Nephron progenitor cell (in vitro differentiated cells): ENCODE data around the gene GNB1.
"Not testable (repeated sequence)": the region's sequence is repeated elsewhere in the genome, so short reads cannot be mapped to it uniquely, and the experiment has no call there.

Experiments used
- DNase-seq: peaks from one replicate; pipeline ENCODE4 v3.0.0; 2021
- H3K27ac Mint-ChIP-seq: 2 replicates; pipeline ENCODE4 v1.8.0; 2021; ENCODE audit warnings: mild to moderate bottlenecking, moderate library complexity, mixed read lengths
- H3K27me3 Mint-ChIP-seq: 2 replicates; pipeline ENCODE4 v1.8.0; 2021; ENCODE audit warnings: mild to moderate bottlenecking, low read depth, mixed read lengths; ENCODE audit not compliant: poor library complexity
- H3K36me3 Mint-ChIP-seq: 2 replicates; pipeline ENCODE4 v1.8.0; 2021; ENCODE audit warnings: low read depth, mixed read lengths
- H3K4me1 Mint-ChIP-seq: 2 replicates; pipeline ENCODE4 v1.8.0; 2021; ENCODE audit warnings: mixed read lengths
- H3K4me3 Mint-ChIP-seq: 2 replicates; pipeline ENCODE4 v1.8.0; 2021; ENCODE audit warnings: mild to moderate bottlenecking, moderate library complexity, mixed read lengths
- H3K9me3 Mint-ChIP-seq: 2 replicates; pipeline ENCODE4 v1.8.0; 2021; ENCODE audit warnings: mild to moderate bottlenecking, moderate library complexity, mixed read lengths
- CTCF ChIP-seq: fragments of 200-600 bp; sonication (generic); IDR thresholded peaks from 2 replicates; pipeline ENCODE4 v1.5.0; 2021; ENCODE audit warnings: antibody characterized with exemption

Gene GNB1

GRCh38 chr1:1937549-1938275, 46.8 kb upstream of the GNB1 start:
- Mint-ChIP-seq H3K27me3 (peaks cover 5% of the 10 kb centered on the region), H3K27ac (no peak overlapping the region), H3K4me3 (no peak overlapping the region), H3K4me1 (no peaks in the 10 kb centered on the region), H3K36me3 (no peaks in the 10 kb centered on the region), H3K9me3 (peaks cover 14% of the 10 kb centered on the region)
- no peak for DNase-seq
- TF ChIP-seq CTCF: no peak

GRCh38 chr1:1937061-1937460, 46.2 kb upstream of the GNB1 start:
- Mint-ChIP-seq H3K9me3 (peaks cover 14% of the 10 kb centered on the region), H3K4me1 (no peaks in the 10 kb centered on the region), H3K4me3 (no peak overlapping the region), H3K27me3 (peaks cover 4% of the 10 kb centered on the region), H3K27ac (no peak overlapping the region), H3K36me3 (no peaks in the 10 kb centered on the region)
- no peak for TF ChIP-seq CTCF
- DNase-seq: no peak

- not testable (repeated sequence) for DNase-seq, H3K27ac Mint-ChIP-seq, H3K4me1 Mint-ChIP-seq, H3K27me3 Mint-ChIP-seq, H3K4me3 Mint-ChIP-seq, H3K36me3 Mint-ChIP-seq
- H3K9me3 Mint-ChIP-seq: peaks cover 14% of the 10 kb centered on the region
These were observed 44.0 kb upstream of the GNB1 start for GRCh38 chr1:1934848-1935247.

GRCh38 chr1:1929639-1930545, 39.0 kb upstream of the GNB1 start:
- Mint-ChIP-seq H3K36me3 (no peaks in the 10 kb centered on the region), H3K4me3 (no peak overlapping the region), H3K4me1 (peaks cover 1% of the 10 kb centered on the region), H3K27me3 (peaks cover 4% of the 10 kb centered on the region), H3K9me3 (peaks cover 14% of the 10 kb centered on the region), H3K27ac (no peak overlapping the region)
- TF ChIP-seq CTCF: no peak
- no peak for DNase-seq

GRCh38 chr1:1929102-1929638, 38.3 kb upstream of the GNB1 start:
- no peak for TF ChIP-seq CTCF
- DNase-seq: no peak
- Mint-ChIP-seq H3K9me3 (peaks cover 9% of the 10 kb centered on the region), H3K36me3 (no peaks in the 10 kb centered on the region), H3K4me1 (peaks cover 6% of the 10 kb centered on the region), H3K27ac (no peak overlapping the region), H3K4me3 (no peak overlapping the region), H3K27me3 (peaks cover 4% of the 10 kb centered on the region)
